Mammary epithelial cell (primary cell): Measurements from ENCODE around the gene PCDHGB2.
A peak's percentile ranks its signal among the peaks of the same experiment; 100 is the strongest.

ENCODE experiments used
- EZH2 ChIP-seq: IDR thresholded peaks from 2 replicates; pipeline ENCODE4 v1.6.1; 2012; ENCODE audit warnings: low read length, inconsistent platforms, borderline replicate concordance
- TF ChIP-seq, protein P1 (sequence below), 2 donors: IDR thresholded peaks in 1 of 2; conservative IDR thresholded peaks in 1 of 2; 2 replicates each; pipeline ENCODE4 v1.5.1; 2011 to 2012; ENCODE audit warnings: inconsistent platforms in 2 of 2, low read length in 2 of 2, mild to moderate bottlenecking in 2 of 2, control low read depth in 1 of 2, low read depth in 1 of 2; ENCODE audit not compliant: insufficient read depth in 1 of 2; ENCODE audit errors: extremely low read depth in 1 of 2

DNA sequence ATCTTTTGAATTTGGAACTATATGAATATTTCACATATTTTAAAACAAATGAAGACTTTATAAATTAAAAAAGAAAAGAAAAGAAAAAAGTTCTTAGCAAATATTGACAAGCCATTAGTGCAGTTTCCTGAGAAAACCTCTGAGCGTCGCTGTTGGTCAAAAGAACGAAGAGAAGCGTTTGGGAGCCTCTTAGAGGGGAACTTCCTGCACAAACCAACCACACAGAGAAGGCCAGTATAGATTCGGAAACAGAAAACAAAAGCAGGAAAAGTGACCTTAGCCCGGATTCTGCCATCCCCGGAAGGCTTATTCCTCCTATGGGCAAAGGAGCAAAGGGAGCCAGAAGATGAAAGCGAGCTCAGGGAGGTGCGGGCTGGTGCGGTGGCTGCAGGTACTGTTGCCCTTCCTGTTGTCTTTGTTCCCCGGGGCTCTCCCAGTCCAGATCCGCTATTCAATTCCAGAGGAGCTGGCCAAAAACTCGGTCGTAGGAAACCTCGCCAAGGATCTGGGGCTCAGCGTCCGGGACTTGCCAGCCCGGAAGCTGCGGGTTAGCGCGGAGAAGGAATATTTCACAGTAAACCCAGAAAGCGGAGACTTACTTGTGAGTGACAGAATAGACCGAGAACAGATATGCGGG is at the start of gene PCDHGB2:
- TF ChIP-seq, protein P1, sequence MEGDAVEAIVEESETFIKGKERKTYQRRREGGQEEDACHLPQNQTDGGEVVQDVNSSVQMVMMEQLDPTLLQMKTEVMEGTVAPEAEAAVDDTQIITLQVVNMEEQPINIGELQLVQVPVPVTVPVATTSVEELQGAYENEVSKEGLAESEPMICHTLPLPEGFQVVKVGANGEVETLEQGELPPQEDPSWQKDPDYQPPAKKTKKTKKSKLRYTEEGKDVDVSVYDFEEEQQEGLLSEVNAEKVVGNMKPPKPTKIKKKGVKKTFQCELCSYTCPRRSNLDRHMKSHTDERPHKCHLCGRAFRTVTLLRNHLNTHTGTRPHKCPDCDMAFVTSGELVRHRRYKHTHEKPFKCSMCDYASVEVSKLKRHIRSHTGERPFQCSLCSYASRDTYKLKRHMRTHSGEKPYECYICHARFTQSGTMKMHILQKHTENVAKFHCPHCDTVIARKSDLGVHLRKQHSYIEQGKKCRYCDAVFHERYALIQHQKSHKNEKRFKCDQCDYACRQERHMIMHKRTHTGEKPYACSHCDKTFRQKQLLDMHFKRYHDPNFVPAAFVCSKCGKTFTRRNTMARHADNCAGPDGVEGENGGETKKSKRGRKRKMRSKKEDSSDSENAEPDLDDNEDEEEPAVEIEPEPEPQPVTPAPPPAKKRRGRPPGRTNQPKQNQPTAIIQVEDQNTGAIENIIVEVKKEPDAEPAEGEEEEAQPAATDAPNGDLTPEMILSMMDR (conservative IDR thresholded peaks at IDR 0.05 in 1 of 2, IDR thresholded peaks at IDR 0.05 in 1 of 2; ENCODE audit: extremely low read depth in 1 of 2, insufficient read depth in 1 of 2, low read depth in 1 of 2, low read length in 2 of 2), result peak; percentile 31 to 42
- no peak for TF ChIP-seq EZH2
